H1 (cell line): ENCODE measurements around the gene REPIN1. TPM values are rescaled to one million over a fixed set of nuclear protein-coding genes. Genes with fewer than 3 reads are reported as not detected.

Experiments
- ATF3 ChIP-seq: IDR thresholded peaks from 2 replicates; pipeline ENCODE4 v1.6.1; 2011; ENCODE audit warnings: low read depth, mild to moderate bottlenecking, low read length; ENCODE audit not compliant: insufficient read depth
- polyA plus RNA-seq, 7 experiments: library from polyadenylated mRNA; depleted of rRNA in 3 of 7; stranded (reverse) in 5 of 7; unstranded in 2 of 7; fragments of >200 nt in 5 of 7; fragments of 200-250 nt in 2 of 7; gene quantifications; 1 replicate in 5 of 7; 2 replicates in 1 of 7; 4 replicates in 1 of 7; pipeline versions ENCODE4 v1.2.1 to v1.2.3, GENCODE V29; 2011 to 2013; ENCODE audit warnings: missing spikeins in 2 of 7, mixed read lengths in 2 of 7
- total RNA-seq: library from RNA; stranded (reverse); fragmentation: NEBNext Ultra II Directional; extraction: Animal tissue kit (Norgen Biotek cat#: 25700); gene quantifications from 2 replicates; pipeline ENCODE4 v1.2.1, GENCODE V29; 2021

Gene REPIN1
- total and polyA plus RNA-seq, 2 of the 8 experiments (the other 6 are each of a cell fraction or from before 2014, with no cell fraction given): 98.6 to 125 TPM

GRCh38 chr7:150365194-150365593 is 3.4 kb upstream of the REPIN1 start (continued):
- TF ChIP-seq ATF3: no peak
